GM18907 (cell line): ENCODE measurements around the gene TBC1D26.
"Not testable (repeated sequence)": the region's sequence is repeated elsewhere in the genome, so short reads cannot be mapped to it uniquely, and the experiment has no call there.

Source experiments
- ATAC-seq: cut with Tn5 transposase; IDR thresholded peaks from one replicate; pipeline ENCODE4 v1.9.1; 2021; ENCODE audit warnings: mild to moderate bottlenecking, moderate library complexity; ENCODE audit not compliant: unreplicated experiment

The TBC1D26 gene

DNA sequence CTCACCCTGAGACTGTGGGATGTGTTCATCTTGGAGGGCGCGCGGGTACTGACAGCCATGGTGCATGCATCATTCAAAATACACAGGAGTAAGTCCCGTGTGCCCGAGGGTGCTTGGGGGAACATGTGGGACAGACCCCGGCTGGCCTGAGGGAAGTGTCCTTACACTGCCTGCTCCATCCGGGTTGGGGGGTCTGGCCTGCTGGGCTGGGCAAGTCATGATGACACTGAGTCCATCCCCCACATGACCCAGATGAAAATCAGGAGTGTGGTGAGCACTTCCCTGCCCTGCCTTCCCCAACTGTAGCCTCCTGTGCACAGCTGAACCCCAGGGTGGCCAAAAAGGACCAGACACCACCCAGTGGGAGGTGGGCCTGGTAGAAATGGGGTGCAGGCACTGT lies 10.8 kb downstream of the TBC1D26 start:
- no peak for ATAC-seq

GRCh38 chr17:15744074-15744676 lies 12.1 kb downstream of the TBC1D26 start:
- no peak for ATAC-seq

DNA sequence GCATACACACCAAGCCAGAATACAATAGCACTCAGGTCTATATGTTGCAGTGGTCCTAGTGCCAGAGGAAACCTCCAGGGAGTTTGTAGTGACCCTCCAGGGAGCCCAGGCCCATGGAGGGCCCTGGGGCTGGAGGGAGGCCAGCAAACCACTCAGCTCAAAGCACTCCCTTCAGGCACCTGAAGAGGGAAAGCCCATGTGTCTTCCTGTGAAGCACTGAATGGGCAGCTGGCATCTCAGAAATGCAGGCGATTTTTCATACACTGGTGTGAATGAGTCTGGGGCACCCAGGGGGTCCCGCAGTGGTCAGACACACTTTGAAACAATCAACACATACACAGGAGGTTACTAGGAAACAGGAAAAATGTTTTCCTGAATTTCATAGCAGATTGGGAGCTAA lies 12.8 kb downstream of the TBC1D26 start:
- ATAC-seq: no peak

DNA sequence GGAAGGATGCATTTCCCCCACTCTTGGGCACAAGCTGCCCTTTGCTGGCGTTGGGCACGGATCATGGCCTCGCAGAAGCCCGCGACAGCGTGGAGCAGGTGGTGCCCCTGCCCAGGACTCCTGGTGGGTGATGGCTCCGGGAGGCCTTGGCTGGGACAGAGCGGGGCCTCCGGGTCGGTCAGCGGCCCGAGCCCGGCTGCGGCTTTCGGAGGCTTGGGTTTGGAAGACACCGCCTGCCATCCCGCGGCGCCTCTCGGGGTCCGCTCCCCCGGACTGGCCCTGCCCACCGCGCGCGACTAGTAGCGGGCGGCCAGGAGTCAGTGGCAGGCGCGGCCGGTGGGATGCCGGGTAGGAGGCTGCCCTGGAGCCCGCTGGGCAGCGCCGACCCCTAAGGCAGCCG lies 17.3 kb downstream of the TBC1D26 start:
- not testable (repeated sequence) for ATAC-seq

GRCh38 chr17:15768865-15769533 lies 36.9 kb downstream of the TBC1D26 start:
- ATAC-seq: not testable (repeated sequence)

GRCh38 chr17:15770679-15771078 lies 38.6 kb downstream of the TBC1D26 start:
- not testable (repeated sequence) for ATAC-seq

GRCh38 chr17:15776871-15777270 lies 44.8 kb downstream of the TBC1D26 start:
- no peak for ATAC-seq

DNA sequence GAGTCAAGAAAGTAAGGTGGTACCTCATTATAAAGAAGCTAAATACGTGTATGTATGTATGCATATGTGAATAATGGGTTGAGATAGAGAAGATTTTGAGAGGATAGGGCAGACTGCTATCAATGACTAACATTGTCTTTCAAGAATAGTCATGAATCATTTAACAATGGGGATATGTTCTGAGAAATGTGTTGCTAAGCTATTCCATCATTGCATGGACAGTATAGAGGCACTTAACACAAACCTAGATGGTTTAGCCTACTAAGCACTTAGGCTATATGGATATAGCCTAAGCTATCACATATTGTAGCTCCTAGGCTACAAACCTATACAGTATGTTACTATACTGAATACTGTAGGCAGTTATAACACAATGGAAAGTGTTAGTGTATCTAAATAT lies 45.2 kb downstream of the TBC1D26 start:
- ATAC-seq: no peak

GRCh38 chr17:15777717-15778116 lies 45.6 kb downstream of the TBC1D26 start:
- ATAC-seq: no peak

DNA sequence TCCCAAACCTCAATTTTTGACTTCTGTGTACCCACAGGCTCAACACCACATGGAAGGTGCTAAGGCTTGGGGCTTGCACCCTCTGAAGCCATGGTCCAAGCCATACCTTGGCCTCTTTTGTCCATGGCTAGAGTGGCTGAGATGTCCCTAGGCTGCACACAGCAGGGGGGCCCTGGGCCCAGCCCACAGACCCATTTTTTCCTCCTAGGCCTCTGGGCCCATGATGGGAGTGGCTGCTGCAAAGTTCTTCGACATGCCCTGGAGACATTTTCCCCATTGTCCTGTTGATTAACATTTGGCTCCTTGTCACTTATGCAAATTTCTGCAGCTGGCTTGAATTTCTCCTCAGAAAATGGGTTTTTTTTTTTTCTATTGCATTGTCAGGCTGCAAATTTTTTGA lies 47.0 kb downstream of the TBC1D26 start:
- ATAC-seq: no peak

DNA sequence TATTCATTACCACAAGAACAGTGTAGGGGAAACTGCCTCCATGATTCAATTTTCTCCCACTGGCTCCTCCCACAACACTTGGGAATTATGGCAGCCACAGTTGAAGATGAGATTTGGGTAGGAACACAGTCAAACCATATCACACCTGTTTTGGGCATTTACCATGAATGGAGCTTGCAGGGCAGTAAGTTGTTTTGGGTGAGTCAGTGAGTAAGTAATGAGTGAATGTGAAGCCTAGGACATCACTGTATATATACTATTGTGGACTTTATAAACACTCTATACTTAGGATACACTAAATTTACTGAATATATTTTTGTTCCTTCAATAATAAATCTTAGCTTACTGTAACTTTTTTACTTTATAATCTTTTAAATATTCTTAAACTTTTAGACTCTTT lies 48.1 kb downstream of the TBC1D26 start:
- no peak for ATAC-seq

- ATAC-seq: no peak
Measured at GRCh38 chr17:15782866-15783265, 50.8 kb downstream of the TBC1D26 start.

DNA sequence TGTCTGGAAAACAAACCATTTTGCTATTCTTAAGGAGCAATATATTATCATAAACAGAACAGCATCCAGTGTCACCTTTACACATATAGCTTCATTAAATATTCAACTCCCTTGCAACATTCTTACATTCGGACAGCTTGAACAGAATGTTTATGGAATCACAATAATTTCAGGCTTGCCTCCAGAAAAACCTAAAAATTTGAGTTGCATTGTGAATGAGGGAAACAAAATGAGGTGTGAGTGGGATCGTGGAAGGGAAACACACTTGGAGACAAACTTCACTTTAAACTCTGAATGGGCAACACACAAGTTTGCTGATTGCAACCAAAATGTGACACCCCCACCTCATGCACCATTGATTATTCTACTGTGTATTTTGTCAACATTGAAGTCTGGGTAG lies 51.4 kb downstream of the TBC1D26 start:
- ATAC-seq: no peak

DNA sequence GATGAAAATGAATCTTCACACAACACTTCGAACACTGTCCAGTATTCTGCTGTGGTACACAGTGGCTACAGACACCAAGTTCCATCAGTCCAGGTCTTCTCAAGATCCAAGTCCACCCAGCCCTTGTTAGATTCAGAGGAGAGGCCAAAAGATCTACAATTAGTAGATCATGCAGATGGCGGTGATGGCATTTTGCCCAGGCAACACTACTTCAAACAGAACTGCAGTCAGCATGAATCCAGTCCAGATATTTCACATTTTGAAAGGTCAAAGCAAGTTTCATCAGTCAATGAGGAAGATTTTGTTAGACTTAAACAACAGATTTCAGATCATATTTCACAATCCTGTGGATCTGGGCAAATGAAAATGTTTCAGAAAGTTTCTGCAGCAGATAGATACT lies 52.3 kb downstream of the TBC1D26 start:
- ATAC-seq: not testable (repeated sequence)

- not testable (repeated sequence) for ATAC-seq
Measured at GRCh38 chr17:15787363-15788075, 55.4 kb downstream of the TBC1D26 start.

GRCh38 chr17:15788365-15788764 lies 56.3 kb downstream of the TBC1D26 start:
- not testable (repeated sequence) for ATAC-seq
